Measurements from ENCODE around the gene CRTC3.

CRTC3 gene

DNA sequence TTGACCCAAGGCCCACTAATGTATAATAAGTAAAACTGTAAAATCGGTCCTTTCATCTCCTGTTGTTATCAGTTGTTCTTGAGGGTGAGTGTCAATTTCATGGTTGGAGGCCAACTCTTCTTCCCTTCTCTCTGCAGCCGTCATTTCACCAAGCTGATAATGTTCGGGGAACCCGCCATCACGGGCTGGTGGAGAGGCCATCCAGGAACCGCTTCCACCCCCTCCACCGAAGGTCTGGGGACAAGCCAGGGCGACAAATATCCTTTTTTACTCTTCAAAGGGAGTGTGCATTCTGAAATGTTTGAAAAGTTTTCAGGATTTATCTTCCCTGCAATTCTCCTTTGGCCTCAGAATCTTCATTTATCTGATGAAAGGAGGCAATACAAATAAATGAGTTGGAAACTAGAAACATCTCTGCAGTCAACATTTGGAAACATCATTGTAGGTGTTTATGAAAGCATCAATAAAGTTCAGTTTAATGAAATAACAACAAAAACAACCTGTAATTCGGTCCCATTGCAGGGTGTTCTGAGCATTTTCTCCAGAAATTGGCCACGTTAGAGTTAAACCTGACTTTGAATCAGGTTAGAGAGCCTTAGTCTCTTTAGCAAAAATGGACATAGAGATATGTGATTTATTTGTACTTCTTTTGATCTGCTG is 63.9 kb downstream of the CRTC3 start:
- no peak for DNase-seq (ENCODE audit: low read depth)

DNA sequence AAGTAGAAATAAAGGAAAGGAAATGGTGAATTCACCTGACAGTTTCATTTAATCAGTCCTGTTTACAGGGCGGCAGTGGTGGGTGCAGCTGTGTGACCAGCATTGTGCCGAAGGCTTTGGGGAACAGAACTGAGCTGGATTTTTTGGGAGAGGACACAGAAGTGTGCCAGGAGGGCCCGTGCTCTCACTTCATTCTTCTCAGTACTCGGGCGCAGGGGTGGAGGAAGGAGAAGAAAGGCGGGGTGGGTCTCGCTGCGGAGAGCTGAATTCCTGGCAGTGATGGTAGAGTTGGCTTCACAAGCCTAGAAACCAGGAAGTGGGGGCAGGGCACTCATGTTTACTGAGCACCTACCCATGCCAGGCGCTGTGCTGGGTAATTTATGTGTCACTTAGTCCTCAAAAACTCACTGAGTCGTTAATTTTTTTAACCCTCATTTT is 64.6 kb downstream of the CRTC3 start:
- peak; percentile 68 for DNase-seq (ENCODE audit: low read depth)

GRCh38 chr15:90595763-90596155 is 66.0 kb downstream of the CRTC3 start:
- no peak for DNase-seq (ENCODE audit: low read depth)

GRCh38 chr15:90596943-90597342 is 67.2 kb downstream of the CRTC3 start:
- no peak for DNase-seq (ENCODE audit: low read depth)

GRCh38 chr15:90597577-90597976 is 67.9 kb downstream of the CRTC3 start:
- DNase-seq (ENCODE audit: low read depth) = no peak

GRCh38 chr15:90598031-90598577 is 68.4 kb downstream of the CRTC3 start:
- no peak for DNase-seq (ENCODE audit: low read depth)

DNA sequence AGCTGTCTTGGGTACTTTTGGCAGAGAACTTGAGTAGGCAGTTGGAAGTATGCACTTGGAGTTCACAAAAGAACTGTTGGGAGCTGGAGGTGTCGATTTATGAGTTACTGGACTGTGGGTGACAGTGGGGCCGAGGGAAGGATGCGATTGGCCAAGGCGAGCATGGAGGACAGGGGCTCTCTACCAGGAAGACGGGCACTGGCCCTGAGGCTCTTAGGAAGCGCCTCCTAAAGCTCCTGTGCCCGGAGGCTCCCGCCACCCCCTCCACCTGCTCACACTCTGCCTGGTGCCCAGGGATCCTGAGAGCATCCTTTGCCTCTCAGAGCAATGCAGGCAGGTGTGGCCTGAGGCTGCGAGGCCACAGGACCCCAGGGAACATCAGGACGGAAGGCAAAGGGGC is 69.0 kb downstream of the CRTC3 start:
- no peak for DNase-seq (ENCODE audit: low read depth)

DNA sequence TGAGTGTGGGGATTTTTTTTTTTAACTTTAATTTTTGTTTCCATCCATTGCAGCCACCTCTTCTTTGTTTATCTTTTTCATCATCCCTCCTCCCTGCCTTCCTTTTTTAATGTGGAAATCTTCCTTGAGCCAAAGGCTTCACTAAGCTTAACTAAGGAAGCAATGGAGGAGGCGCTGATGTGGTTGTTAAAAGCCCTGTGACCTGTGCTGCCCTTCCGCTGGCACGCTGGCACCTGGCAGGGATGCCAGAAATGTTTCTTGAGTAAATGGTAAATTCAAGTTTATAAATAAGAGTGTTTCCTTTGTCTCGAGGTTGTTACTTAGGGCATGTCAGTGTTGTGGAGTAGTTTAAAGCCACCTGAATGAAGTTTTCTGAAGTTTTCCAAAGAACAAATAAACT is 69.4 kb downstream of the CRTC3 start:
- no peak for DNase-seq (ENCODE audit: low read depth)

- no peak for DNase-seq (ENCODE audit: low read depth)
Observed at GRCh38 chr15:90599644-90600043, 69.9 kb downstream of the CRTC3 start.

- DNase-seq (ENCODE audit: low read depth) = no peak
Observed at GRCh38 chr15:90600954-90601353, 71.2 kb downstream of the CRTC3 start.

GRCh38 chr15:90603893-90604292 is 74.2 kb downstream of the CRTC3 start:
- no peak for DNase-seq (ENCODE audit: low read depth)

DNA sequence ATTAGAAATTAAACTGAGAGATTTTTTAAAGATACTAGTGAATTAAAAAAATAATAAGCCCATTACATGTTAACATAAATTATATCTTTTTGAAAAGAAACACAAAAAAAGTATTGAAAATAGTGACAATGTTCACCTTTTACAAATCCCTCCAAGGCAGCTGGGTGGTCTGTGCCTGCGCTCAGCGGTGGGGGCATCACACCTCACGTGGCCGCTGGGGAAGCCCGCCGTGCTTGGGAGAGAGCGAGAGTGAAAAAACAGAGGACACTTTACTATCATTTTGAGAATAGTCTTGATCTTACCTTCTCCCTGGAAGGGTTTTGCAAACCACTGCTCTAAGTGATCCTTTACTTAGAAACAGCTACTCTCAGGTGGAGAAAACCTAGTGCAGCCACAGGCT is 76.9 kb downstream of the CRTC3 start:
- DNase-seq (ENCODE audit: low read depth) = no peak

- no peak for DNase-seq (ENCODE audit: low read depth)
Observed at GRCh38 chr15:90607361-90607760, 77.6 kb downstream of the CRTC3 start.

- DNase-seq (ENCODE audit: low read depth) = no peak
Observed at GRCh38 chr15:90609242-90610180, 79.8 kb downstream of the CRTC3 start.

DNA sequence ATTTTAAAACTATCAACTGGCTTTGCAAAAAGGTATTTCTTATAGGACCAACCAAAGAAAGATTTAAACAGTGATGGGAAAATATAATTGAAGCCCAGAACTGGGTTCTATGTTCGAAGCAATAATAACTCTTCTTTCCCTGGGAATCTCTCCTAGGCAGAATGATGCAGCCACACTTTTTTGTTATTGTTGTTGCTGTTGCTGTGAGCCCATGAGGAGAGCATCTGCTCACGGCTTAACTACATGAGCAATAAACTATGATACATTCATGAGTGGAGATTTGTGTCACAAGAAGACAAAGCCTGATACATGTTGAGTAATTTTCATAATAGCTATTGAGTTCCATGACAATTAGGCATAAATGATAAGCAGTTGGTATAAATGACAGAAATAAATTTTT is 80.5 kb downstream of the CRTC3 start:
- peak; percentile 42 for DNase-seq (ENCODE audit: low read depth)

- DNase-seq (ENCODE audit: low read depth) = no peak
Observed at GRCh38 chr15:90611157-90611556, 81.4 kb downstream of the CRTC3 start.

DNA sequence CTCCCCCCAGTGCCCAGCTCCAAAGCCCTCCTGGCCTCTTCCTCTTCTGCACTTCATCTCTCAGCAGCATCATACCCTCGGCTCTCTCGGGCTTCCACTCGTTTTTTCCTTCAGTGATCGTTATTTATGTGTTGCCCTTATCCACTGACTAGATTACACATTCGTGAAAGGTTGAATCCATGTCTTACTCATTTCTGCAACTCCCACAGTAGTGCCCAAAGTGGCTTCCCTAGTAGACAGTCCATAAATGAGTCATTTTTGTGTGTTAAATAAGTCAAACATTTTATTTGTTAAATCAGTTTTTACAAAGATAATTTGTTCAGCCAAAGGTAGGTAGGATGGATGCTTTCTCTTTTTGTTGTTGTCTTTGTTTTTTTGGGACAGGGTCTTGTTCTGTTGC is 87.4 kb downstream of the CRTC3 start:
- no peak for DNase-seq (ENCODE audit: low read depth)

DNA sequence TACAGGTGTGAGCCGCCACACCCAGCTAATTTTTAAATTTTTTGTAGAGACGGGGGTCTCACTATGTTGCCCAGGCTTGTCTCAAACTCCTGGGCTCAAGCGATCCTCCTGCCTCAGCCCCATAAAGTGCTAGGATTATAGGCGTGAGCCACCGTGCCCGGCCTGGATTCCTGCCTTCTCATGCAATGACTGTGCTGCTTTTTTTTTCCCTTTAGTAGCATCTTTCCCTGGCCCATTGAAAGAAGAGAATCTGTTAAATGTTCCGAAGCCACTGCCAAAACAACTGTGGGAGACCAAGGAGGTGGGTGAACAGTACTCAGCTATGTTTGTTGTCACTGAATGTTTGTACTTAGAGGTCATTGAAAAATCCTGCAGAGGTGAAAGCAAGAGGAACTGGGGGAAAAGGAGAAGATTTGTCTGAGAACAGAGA is 88.0 kb downstream of the CRTC3 start:
- DNase-seq (ENCODE audit: low read depth) = peak; percentile 67

DNA sequence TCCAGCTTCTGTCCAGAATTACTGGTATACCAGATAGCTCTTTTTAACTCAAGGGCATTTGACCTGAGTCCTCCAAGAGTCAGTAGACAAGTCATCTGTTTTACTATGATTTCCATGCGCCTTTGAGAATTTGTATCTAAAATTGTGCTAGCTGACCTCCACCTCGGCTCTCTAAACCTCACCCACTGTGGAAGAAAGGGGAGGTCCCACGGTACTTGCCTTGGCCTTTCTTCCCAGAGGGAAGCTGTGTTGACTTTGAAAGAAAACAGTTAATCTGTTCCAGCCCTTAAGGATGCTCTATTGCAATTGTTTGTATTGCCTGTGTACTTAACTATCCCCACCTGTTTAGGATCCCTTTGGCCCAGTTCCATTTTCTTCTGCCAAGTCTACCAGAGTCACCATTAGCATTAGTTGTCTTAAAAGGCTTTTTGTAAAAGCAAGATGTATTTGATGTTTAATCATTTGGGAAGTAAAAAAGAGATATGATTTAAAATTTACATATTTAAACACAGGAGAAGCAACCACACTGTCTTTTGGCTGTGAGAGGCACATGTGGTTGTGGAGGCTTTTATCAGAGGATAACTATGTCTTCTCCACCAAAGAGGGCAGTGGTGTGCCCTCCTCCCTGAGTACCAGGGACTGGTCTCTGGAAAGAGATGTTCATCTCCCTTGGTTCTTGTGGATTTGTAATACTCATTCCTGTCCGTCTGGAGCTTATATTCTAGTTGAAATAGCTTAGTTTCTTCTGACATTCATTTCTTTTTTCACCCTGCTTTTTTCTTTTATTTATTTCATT is 88.8 kb downstream of the CRTC3 start:
- peak; percentile 65 for DNase-seq (ENCODE audit: low read depth)

- DNase-seq (ENCODE audit: low read depth) = peak; percentile 41
Observed at GRCh38 chr15:90619468-90619867, 89.7 kb downstream of the CRTC3 start.

GRCh38 chr15:90619939-90620338 is 90.2 kb downstream of the CRTC3 start:
- no peak for DNase-seq (ENCODE audit: low read depth)

- DNase-seq (ENCODE audit: low read depth) = no peak
Observed at GRCh38 chr15:90620379-90621067, 90.8 kb downstream of the CRTC3 start.
